A549 (cell line): ENCODE results near the gene APOBEC4. TPM values are rescaled to one million over a fixed set of nuclear protein-coding genes. Genes with fewer than 3 reads are reported as not detected.

Source experiments
- ATAC-seq, 2 experiments: fragments of 200-7000 bp in 1 of 2; fragments of >200 bp in 1 of 2; cut with Nextera tagmentation in 1 of 2; cut with Tn5 transposase in 1 of 2; 3 replicates each; pipeline versions ENCODE4 v1.8.0 to v1.9.1; 2018 to 2020; ENCODE audit warnings: mild to moderate bottlenecking in 1 of 2, moderate library complexity in 1 of 2
- CTCF ChIA-PET: fragments of 300-600 bp; sonication (Branson Sonifier 250); formaldehyde crosslinking; extraction: SDS; loops from one replicate; lab custom pipeline; 2021; ENCODE audit warnings: antibody characterized with exemption, inconsistent platforms; lab: Yijun Ruan, JAX
- POLR2A ChIA-PET: fragments of 350-600 bp; formaldehyde crosslinking; extraction: SDS; loops from one replicate; lab custom pipeline; 2021; ENCODE audit warnings: antibody characterized with exemption, inconsistent platforms; lab: Yijun Ruan, JAX
- DNase-seq, 2 experiments: peaks; one replicate each; pipeline versions ENCODE4 v3.0.0 to v3.0.0-alpha.2; 2011 to 2016; ENCODE audit warnings: low read depth in 1 of 2, low spot score in 1 of 2
- FAIRE-seq: peaks from 2 replicates; lab custom pipeline; 2011; peaks lifted over from hg19 to GRCh38; lab: Jason Lieb, UNC
- H3K27ac ChIP-seq, 2 experiments: fragments of >200 bp; sonication (Bioruptor Twin); formaldehyde crosslinking; 3 replicates each; pipeline ENCODE4 v1.5.1; 2016 to 2017
- H3K4me1 ChIP-seq: fragments of >200 bp; sonication (Bioruptor Twin); formaldehyde crosslinking; 3 replicates; pipeline ENCODE4 v1.6.1; 2016
- H3K4me2 ChIP-seq: fragments of >200 bp; sonication (Bioruptor Twin); formaldehyde crosslinking; 3 replicates; pipeline ENCODE4 v1.6.1; 2016
- H3K4me3 ChIP-seq: fragments of >200 bp; sonication (Bioruptor Twin); formaldehyde crosslinking; 3 replicates; pipeline ENCODE4 v1.5.1; 2016
- H3K9me3 ChIP-seq: fragments of >200 bp; sonication (Bioruptor Twin); formaldehyde crosslinking; 3 replicates; pipeline ENCODE4 v1.6.1; 2016
- BHLHE40 ChIP-seq: IDR thresholded peaks from 2 replicates; pipeline ENCODE4 v1.6.1; 2012; ENCODE audit warnings: low read depth, low read length, inconsistent platforms
- CHD2 ChIP-seq: fragments of 150-350 bp; IDR thresholded peaks from 2 replicates; pipeline ENCODE4 v1.6.1; 2014; ENCODE audit warnings: low read length; ENCODE audit not compliant: partially characterized antibody
- EHF ChIP-seq: fragments of 250-450 bp; sonication (Bioruptor Pico); IDR thresholded peaks from 2 replicates; pipeline ENCODE4 v1.5.0; 2020; ENCODE audit warnings: mild to moderate bottlenecking
- ESRRA ChIP-seq: fragments of 150-350 bp; IDR thresholded peaks from 2 replicates; pipeline ENCODE4 v1.6.1; 2014; ENCODE audit warnings: mild to moderate bottlenecking, low read length, borderline replicate concordance
- FOSL2 ChIP-seq, 2 experiments: fragments of 450-650 bp in 1 of 2; fragments of >200 bp in 1 of 2; sonication (Bioruptor Twin) in 1 of 2; formaldehyde crosslinking; IDR thresholded peaks; 2 replicates each; pipeline versions ENCODE4 v1.5.0 to v1.6.1; 2016 to 2020; ENCODE audit warnings: mild to moderate bottlenecking in 1 of 2, moderate library complexity in 1 of 2
- HDAC2 ChIP-seq: fragments of 200-600 bp; sonication (generic); IDR thresholded peaks from 2 replicates; pipeline ENCODE4 v1.6.1; 2016
- JUN ChIP-seq, 2 experiments: fragments of >200 bp; sonication (Bioruptor Twin); formaldehyde crosslinking; IDR thresholded peaks; 2 replicates in 1 of 2; 3 replicates in 1 of 2; pipeline ENCODE4 v1.6.1; 2016 to 2017
- JUNB ChIP-seq: fragments of >200 bp; sonication (Bioruptor Twin); formaldehyde crosslinking; IDR thresholded peaks from 2 replicates; pipeline ENCODE4 v1.6.1; 2016
- KDM1A ChIP-seq: fragments of 200-600 bp; sonication (generic); IDR thresholded peaks from 2 replicates; pipeline ENCODE4 v1.6.1; 2016; ENCODE audit warnings: low read depth, mild to moderate bottlenecking
- MYC ChIP-seq: IDR thresholded peaks from 2 replicates; pipeline ENCODE4 v1.6.1; 2012; ENCODE audit warnings: mild to moderate bottlenecking, inconsistent platforms, low read length, improper control_type of control experiment, borderline replicate concordance
- NPAS2 ChIP-seq: fragments of 250-450 bp; sonication (Bioruptor Pico); IDR thresholded peaks from 2 replicates; pipeline ENCODE4 v1.8.0; 2022; ENCODE audit warnings: mild to moderate bottlenecking, moderate library complexity, borderline replicate concordance
- NR3C1 ChIP-seq: fragments of >200 bp; sonication (Bioruptor Twin); formaldehyde crosslinking; IDR thresholded peaks from 3 replicates; pipeline ENCODE4 v1.6.1; 2017
- PHF8 ChIP-seq: fragments of 200-600 bp; sonication (generic); IDR thresholded peaks from 2 replicates; pipeline ENCODE4 v1.6.1; 2016; ENCODE audit warnings: low read depth, mild to moderate bottlenecking, antibody characterized with exemption, moderate library complexity, borderline replicate concordance
- POLR2A ChIP-seq: IDR thresholded peaks from 2 replicates; pipeline ENCODE4 v1.6.1; 2012; ENCODE audit warnings: mild to moderate bottlenecking, low read length
- POLR2AphosphoS2 ChIP-seq: conservative IDR thresholded peaks from 2 replicates; pipeline ENCODE4 v1.6.1; 2012; ENCODE audit warnings: low read length, improper control_type of control experiment, inconsistent platforms
- RAD21 ChIP-seq, 2 experiments: fragments of >200 bp in 1 of 2; sonication (Bioruptor Twin) in 1 of 2; formaldehyde crosslinking in 1 of 2; IDR thresholded peaks in 1 of 2; conservative IDR thresholded peaks in 1 of 2; 2 replicates in 1 of 2; 3 replicates in 1 of 2; pipeline ENCODE4 v1.6.1; 2012 to 2018; ENCODE audit warnings: inconsistent platforms in 1 of 2
- RFX5 ChIP-seq: fragments of 450-650 bp; IDR thresholded peaks from 2 replicates; pipeline ENCODE4 v1.7.1; 2014; ENCODE audit warnings: antibody characterized with exemption, mild to moderate bottlenecking, moderate library complexity
- RNF2 ChIP-seq: fragments of 200-600 bp; sonication (generic); IDR thresholded peaks from 2 replicates; pipeline ENCODE4 v1.6.1; 2016; ENCODE audit warnings: low read depth, mild to moderate bottlenecking, antibody characterized with exemption, moderate library complexity, borderline replicate concordance
- SMC3 ChIP-seq: fragments of >200 bp; sonication (Bioruptor Twin); formaldehyde crosslinking; IDR thresholded peaks from 3 replicates; pipeline ENCODE4 v1.6.1; 2018; ENCODE audit warnings: inconsistent platforms
- SREBF2 ChIP-seq: fragments of 450-650 bp; IDR thresholded peaks from 2 replicates; pipeline ENCODE4 v1.6.1; 2014; ENCODE audit warnings: mild to moderate bottlenecking, moderate library complexity
- ZC3H11A ChIP-seq: fragments of 450-650 bp; IDR thresholded peaks from 2 replicates; pipeline ENCODE4 v1.6.1; 2014; ENCODE audit warnings: antibody characterized with exemption, mild to moderate bottlenecking
- ZNF302 ChIP-seq: fragments of 250-450 bp; sonication (Bioruptor Pico); IDR thresholded peaks from 2 replicates; pipeline ENCODE4 v1.9.0; 2021; ENCODE audit warnings: inconsistent platforms, mild to moderate bottlenecking, moderate library complexity
- WGBS: methylation state at CpG from one replicate; pipeline ENCODE4 v1.1.6; 2017; ENCODE audit errors: missing lambda C conversion rate; 5-methylcytosine and 5-hydroxymethylcytosine counted together
- polyA plus RNA-seq, 4 experiments: library from polyadenylated mRNA; depleted of rRNA in 3 of 4; stranded (reverse); fragments of >200 nt; fragmentation: RNase III in 1 of 4; extraction: RNeasy Plus Mini Kit Qiagen cat#74134 plus additional on column Dnase treatment in 1 of 4; gene quantifications; 2 replicates in 3 of 4; 3 replicates in 1 of 4; pipeline ENCODE4 v1.2.3, GENCODE V29; 2011 to 2017
- TF ChIP-seq, protein P1 (sequence below): fragments of 200-600 bp; sonication (generic); IDR thresholded peaks from 2 replicates; pipeline ENCODE4 v1.6.1; 2016; ENCODE audit warnings: antibody characterized with exemption, mild to moderate bottlenecking, moderate library complexity
- TF ChIP-seq, protein P2 (sequence below): IDR thresholded peaks from 2 replicates; pipeline ENCODE4 v1.6.1; 2012
- TF ChIP-seq, protein P3 (sequence below): fragments of 450-650 bp; IDR thresholded peaks from 2 replicates; pipeline ENCODE4 v1.6.1; 2014; ENCODE audit warnings: antibody characterized with exemption
- TF ChIP-seq, protein P4 (sequence below): fragments of >200 bp; sonication (Bioruptor Twin); formaldehyde crosslinking; IDR thresholded peaks from 3 replicates; pipeline ENCODE4 v1.6.1; 2016
- TF ChIP-seq, protein P5 (sequence below): IDR thresholded peaks from 2 replicates; pipeline ENCODE4 v1.6.1; 2012
- TF ChIP-seq, protein P6 (sequence below): fragments of 250-450 bp; sonication (Bioruptor Pico); IDR thresholded peaks from 2 replicates; pipeline ENCODE4 v1.5.0; 2021; ENCODE audit warnings: mild to moderate bottlenecking, moderate library complexity, borderline replicate concordance
- TF ChIP-seq, protein P7 (sequence below): fragments of >200 bp; sonication (Bioruptor Twin); formaldehyde crosslinking; IDR thresholded peaks from 2 replicates; pipeline ENCODE4 v1.6.1; 2016

Gene APOBEC4
- polyA plus RNA-seq, 2 of the 4 experiments (the other 2 are of a cell fraction): not detected

DNA sequence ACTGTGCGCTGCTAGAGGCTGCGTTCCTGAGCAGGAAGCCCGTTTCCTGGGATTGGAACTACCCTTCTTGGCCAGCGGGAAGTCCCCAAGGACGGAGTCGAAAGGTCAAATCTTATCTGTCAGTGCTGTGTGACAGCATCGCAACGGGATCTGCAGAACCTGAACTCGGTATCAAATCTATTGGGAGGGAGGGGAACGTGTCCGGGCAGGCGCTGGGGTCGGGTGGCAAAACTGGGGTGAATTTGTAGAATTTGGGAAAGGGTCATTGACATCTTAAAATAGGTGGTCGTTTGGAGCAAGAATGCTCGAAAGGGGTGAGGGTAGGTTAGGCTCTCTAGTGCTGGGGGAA, 16.8 kb downstream of the APOBEC4 start (continued):
- TF ChIP-seq, protein P1, sequence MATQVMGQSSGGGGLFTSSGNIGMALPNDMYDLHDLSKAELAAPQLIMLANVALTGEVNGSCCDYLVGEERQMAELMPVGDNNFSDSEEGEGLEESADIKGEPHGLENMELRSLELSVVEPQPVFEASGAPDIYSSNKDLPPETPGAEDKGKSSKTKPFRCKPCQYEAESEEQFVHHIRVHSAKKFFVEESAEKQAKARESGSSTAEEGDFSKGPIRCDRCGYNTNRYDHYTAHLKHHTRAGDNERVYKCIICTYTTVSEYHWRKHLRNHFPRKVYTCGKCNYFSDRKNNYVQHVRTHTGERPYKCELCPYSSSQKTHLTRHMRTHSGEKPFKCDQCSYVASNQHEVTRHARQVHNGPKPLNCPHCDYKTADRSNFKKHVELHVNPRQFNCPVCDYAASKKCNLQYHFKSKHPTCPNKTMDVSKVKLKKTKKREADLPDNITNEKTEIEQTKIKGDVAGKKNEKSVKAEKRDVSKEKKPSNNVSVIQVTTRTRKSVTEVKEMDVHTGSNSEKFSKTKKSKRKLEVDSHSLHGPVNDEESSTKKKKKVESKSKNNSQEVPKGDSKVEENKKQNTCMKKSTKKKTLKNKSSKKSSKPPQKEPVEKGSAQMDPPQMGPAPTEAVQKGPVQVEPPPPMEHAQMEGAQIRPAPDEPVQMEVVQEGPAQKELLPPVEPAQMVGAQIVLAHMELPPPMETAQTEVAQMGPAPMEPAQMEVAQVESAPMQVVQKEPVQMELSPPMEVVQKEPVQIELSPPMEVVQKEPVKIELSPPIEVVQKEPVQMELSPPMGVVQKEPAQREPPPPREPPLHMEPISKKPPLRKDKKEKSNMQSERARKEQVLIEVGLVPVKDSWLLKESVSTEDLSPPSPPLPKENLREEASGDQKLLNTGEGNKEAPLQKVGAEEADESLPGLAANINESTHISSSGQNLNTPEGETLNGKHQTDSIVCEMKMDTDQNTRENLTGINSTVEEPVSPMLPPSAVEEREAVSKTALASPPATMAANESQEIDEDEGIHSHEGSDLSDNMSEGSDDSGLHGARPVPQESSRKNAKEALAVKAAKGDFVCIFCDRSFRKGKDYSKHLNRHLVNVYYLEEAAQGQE: no peak

DNA sequence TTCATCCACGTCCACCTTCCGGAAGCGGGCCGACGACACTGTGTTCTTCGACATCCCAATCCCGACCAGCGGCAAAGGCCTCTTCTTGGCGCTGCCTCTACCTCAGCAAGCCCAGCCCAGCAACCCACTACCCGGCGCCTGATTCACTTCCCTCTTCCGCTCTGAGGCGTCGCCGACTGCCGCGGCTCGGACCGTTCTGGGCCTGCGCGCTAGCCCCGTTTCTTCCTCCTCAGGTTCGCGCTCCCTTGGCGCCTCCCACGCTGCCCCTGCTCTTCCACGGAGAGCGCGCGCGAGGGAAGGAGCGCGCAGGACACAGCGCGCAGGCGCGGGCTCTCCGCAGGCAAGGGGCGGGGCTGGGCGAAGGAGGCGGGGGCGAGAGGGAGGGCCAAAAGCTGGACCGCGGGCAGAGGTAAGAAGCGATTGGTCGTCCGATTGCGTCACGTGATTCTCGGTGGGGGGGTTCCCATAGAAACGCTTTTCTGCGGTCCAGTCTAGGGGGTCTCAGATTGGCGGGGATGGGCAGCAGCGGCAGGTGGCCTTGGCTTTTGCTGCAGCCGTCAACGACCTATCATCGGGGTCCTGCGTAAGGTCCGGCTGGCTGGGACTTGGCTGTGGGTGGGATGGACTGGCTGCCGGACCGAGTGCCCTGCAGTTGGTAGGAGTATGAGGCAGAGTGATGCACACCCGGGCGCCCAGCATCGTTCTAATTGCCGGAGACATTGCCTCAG, 17.3 kb downstream of the APOBEC4 start, which contains the start of gene ARPC5:
TSS of gene ARPC5 (minus strand) at position 178 of the 728 bp plus-strand sequence. CDS start at position 54, 124 bp downstream.
- Histone ChIP-seq H3K4me3 (peak within 1 kb of the TSS; percentile 96), H3K4me2 (peak within 1 kb of the TSS; percentile 97), H3K27ac (peak within 1 kb of the TSS; percentile 98), H3K4me1 (peaks cover 27% of the 10 kb centered on the region), H3K9me3 (no peaks in the 10 kb centered on the region)
- POLR2A ChIA-PET: interaction anchor here (0.6 to 0.7 kb wide), 4 partner anchors 11 to 673 kb away, joined by 3 to 4 read pairs (median 4); partner anchors contain the start of gene SMG7
- CTCF ChIA-PET: interaction anchor here (1.7 kb wide), 1 partner anchor 67 kb away, joined by 4 read pairs; no protein-coding TSS in a partner anchor
- under 1% methylated on average over 25 of the region's 65 CpGs for WGBS
- peak; percentile 90 to 95 for ATAC-seq
- peak; percentile 87 to 98 for DNase-seq
- FAIRE-seq: no peak
- no peak for TF ChIP-seq RNF2
- no peak for TF ChIP-seq ZC3H11A
- TF ChIP-seq CHD2: no peak
- TF ChIP-seq, protein P2, sequence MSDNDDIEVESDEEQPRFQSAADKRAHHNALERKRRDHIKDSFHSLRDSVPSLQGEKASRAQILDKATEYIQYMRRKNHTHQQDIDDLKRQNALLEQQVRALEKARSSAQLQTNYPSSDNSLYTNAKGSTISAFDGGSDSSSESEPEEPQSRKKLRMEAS: peak; percentile 76
- TF ChIP-seq ZNF302 (CRISPR knock-in tag): no peak
- TF ChIP-seq FOSL2 (IDR thresholded peaks at IDR 0.05): no peak
- 0 out of 2 replicates have a peak, but pooled peaks have one; percentile 9 for TF ChIP-seq FOSL2 (CRISPR knock-in tag; IDR thresholded peaks at IDR 0.05)
- TF ChIP-seq, protein P3, sequence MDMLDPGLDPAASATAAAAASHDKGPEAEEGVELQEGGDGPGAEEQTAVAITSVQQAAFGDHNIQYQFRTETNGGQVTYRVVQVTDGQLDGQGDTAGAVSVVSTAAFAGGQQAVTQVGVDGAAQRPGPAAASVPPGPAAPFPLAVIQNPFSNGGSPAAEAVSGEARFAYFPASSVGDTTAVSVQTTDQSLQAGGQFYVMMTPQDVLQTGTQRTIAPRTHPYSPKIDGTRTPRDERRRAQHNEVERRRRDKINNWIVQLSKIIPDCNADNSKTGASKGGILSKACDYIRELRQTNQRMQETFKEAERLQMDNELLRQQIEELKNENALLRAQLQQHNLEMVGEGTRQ: peak; percentile 95
- TF ChIP-seq JUNB: no peak
- peak; percentile 72; the same call in 1 of the 2 replicates for TF ChIP-seq KDM1A
- no peak for TF ChIP-seq ESRRA
- no peak for TF ChIP-seq SREBF2
- peak in 1 of 2 experiments; percentile 77; a peak in 3 of 5 replicates for TF ChIP-seq JUN (IDR thresholded peaks at IDR 0.05)
- no peak for TF ChIP-seq POLR2AphosphoS2
- TF ChIP-seq, protein P4, sequence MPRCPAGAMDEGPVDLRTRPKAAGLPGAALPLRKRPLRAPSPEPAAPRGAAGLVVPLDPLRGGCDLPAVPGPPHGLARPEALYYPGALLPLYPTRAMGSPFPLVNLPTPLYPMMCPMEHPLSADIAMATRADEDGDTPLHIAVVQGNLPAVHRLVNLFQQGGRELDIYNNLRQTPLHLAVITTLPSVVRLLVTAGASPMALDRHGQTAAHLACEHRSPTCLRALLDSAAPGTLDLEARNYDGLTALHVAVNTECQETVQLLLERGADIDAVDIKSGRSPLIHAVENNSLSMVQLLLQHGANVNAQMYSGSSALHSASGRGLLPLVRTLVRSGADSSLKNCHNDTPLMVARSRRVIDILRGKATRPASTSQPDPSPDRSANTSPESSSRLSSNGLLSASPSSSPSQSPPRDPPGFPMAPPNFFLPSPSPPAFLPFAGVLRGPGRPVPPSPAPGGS: peak; percentile 59; the same call in 1 of the 3 replicates
- TF ChIP-seq BHLHE40: no peak
- no peak for TF ChIP-seq SMC3
- TF ChIP-seq PHF8: peak; percentile 74; the same call in 1 of the 2 replicates
- no peak for TF ChIP-seq HDAC2
- TF ChIP-seq, protein P5, sequence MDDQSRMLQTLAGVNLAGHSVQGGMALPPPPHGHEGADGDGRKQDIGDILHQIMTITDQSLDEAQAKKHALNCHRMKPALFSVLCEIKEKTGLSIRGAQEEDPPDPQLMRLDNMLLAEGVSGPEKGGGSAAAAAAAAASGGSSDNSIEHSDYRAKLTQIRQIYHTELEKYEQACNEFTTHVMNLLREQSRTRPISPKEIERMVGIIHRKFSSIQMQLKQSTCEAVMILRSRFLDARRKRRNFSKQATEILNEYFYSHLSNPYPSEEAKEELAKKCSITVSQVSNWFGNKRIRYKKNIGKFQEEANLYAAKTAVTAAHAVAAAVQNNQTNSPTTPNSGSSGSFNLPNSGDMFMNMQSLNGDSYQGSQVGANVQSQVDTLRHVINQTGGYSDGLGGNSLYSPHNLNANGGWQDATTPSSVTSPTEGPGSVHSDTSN: 0 out of 2 replicates have a peak, but pooled peaks have one; percentile 38
- TF ChIP-seq, protein P6, sequence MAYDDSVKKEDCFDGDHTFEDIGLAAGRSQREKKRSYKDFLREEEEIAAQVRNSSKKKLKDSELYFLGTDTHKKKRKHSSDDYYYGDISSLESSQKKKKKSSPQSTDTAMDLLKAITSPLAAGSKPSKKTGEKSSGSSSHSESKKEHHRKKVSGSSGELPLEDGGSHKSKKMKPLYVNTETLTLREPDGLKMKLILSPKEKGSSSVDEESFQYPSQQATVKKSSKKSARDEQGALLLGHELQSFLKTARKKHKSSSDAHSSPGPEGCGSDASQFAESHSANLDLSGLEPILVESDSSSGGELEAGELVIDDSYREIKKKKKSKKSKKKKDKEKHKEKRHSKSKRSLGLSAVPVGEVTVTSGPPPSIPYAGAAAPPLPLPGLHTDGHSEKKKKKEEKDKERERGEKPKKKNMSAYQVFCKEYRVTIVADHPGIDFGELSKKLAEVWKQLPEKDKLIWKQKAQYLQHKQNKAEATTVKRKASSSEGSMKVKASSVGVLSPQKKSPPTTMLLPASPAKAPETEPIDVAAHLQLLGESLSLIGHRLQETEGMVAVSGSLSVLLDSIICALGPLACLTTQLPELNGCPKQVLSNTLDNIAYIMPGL (CRISPR knock-in tag): no peak
- peak; percentile 15; the same call in 1 of the 2 replicates for TF ChIP-seq RFX5
- peak; percentile 88 for TF ChIP-seq POLR2A
- no peak for TF ChIP-seq NR3C1
- TF ChIP-seq EHF (CRISPR knock-in tag): no peak
- no peak for TF ChIP-seq MYC
- no peak for TF ChIP-seq RAD21 (conservative IDR thresholded peaks at IDR 0.05 in 1 of 2, IDR thresholded peaks at IDR 0.05 in 1 of 2)
- TF ChIP-seq, protein P7, sequence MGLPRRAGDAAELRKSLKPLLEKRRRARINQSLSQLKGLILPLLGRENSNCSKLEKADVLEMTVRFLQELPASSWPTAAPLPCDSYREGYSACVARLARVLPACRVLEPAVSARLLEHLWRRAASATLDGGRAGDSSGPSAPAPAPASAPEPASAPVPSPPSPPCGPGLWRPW: no peak
- no peak for TF ChIP-seq NPAS2 (CRISPR knock-in tag)
